Cardiac ventricle fibroblast (primary cell): ENCODE data around the gene VPS72. TPM values are rescaled to one million over a fixed set of nuclear protein-coding genes. Genes with fewer than 3 reads are reported as not detected.

Experiments used
- total RNA-seq: library from RNA; depleted of rRNA; stranded (reverse); fragments of >200 nt; gene quantifications from 2 replicates; pipeline ENCODE4 v1.2.3, GENCODE V29; 2015

The VPS72 gene
- 16.0 and 21.8 TPM in 2 replicates for total RNA-seq

GRCh38 chr1:151189637-151190445, at the start of gene VPS72:
TSS of gene VPS72 (minus strand) at chr1:151190197. CDS start at chr1:151190121, 76 bp downstream.

GRCh38 chr1:151198254-151199127, 8.5 kb upstream of the VPS72 start, which contains the start of gene PIP5K1A:
TSS of gene PIP5K1A (plus strand) at chr1:151198552. CDS start at chr1:151198997, 445 bp downstream.

GRCh38 chr1:151175863-151176262, 14.1 kb downstream of the VPS72 start, which contains the start of gene TMOD4:
TSS of gene TMOD4 (minus strand) at chr1:151175981. CDS start at chr1:151174875, 1,106 bp downstream.

GRCh38 chr1:151165738-151166504, 24.1 kb downstream of the VPS72 start, which contains the start of the genes LYSMD1 and SCNM1:
TSS of gene LYSMD1 (minus strand) at chr1:151165902. CDS start at chr1:151165258, 644 bp downstream.
TSS of gene SCNM1 (plus strand) at chr1:151166144. CDS start at chr1:151166153, 9 bp downstream.

GRCh38 chr1:151156515-151156819, 33.5 kb downstream of the VPS72 start, which contains the start of gene TNFAIP8L2:
TSS of gene TNFAIP8L2 (plus strand) at chr1:151156649. CDS start at chr1:151158698, 2,049 bp downstream.

GRCh38 chr1:151146412-151147131, 43.4 kb downstream of the VPS72 start, which contains the start of gene SEMA6C:
TSS of gene SEMA6C (minus strand) at chr1:151146631. CDS start at chr1:151142621, 4,010 bp downstream.

Other genes with a start within 250 kb of the VPS72 start
- gene CERS2, start 215.4 kb downstream of the VPS72 start, total RNA-seq: 67.4 and 84.2 TPM in 2 replicates
- not detected in 2 replicates for gene ANXA9, start 207.9 kb downstream of the VPS72 start, total RNA-seq
- gene MINDY1, start 183.3 kb downstream of the VPS72 start, total RNA-seq: 9.0 and 9.6 TPM in 2 replicates
- gene PRUNE1, start 181.7 kb downstream of the VPS72 start, total RNA-seq: 10.6 and 11.8 TPM in 2 replicates
- gene BNIPL, start 153.6 kb downstream of the VPS72 start, total RNA-seq: 0.06 TPM in 1 of 2 replicates, not detected in the other
- gene C1orf56, start 142.4 kb downstream of the VPS72 start, total RNA-seq: 3.4 and 4.8 TPM in 2 replicates
- gene CDC42SE1, start 130.6 kb downstream of the VPS72 start, total RNA-seq: 22.7 and 26.0 TPM in 2 replicates
- 0.93 and 0.94 TPM in 2 replicates for gene MLLT11, start 129.8 kb downstream of the VPS72 start, total RNA-seq
- 8.0 and 15.6 TPM in 2 replicates for gene GABPB2, start 119.4 kb downstream of the VPS72 start, total RNA-seq
- 2.8 and 4.1 TPM in 2 replicates for gene SEMA6C, start 43.6 kb downstream of the VPS72 start, total RNA-seq
- gene TNFAIP8L2, start 33.5 kb downstream of the VPS72 start, total RNA-seq: 0.19 TPM in 1 of 2 replicates, not detected in the other
- gene LYSMD1, start 24.3 kb downstream of the VPS72 start, total RNA-seq: 6.7 and 11.6 TPM in 2 replicates
- 21.6 and 25.7 TPM in 2 replicates for gene SCNM1, start 24.1 kb downstream of the VPS72 start, total RNA-seq
- 1.1 TPM in 1 of 2 replicates, not detected in the other for gene TMOD4, start 14.2 kb downstream of the VPS72 start, total RNA-seq
- 24.7 and 34.7 TPM in 2 replicates for gene PIP5K1A, start 8.4 kb upstream of the VPS72 start, total RNA-seq
- gene PSMD4, start 64.5 kb upstream of the VPS72 start, total RNA-seq: 91.2 and 94.7 TPM in 2 replicates
- 15.2 and 19.9 TPM in 2 replicates for gene ZNF687, start 92.1 kb upstream of the VPS72 start, total RNA-seq
- 47.9 and 66.8 TPM in 2 replicates for gene PI4KB, start 137.2 kb upstream of the VPS72 start, total RNA-seq
- 16.1 and 23.9 TPM in 2 replicates for gene RFX5, start 157.1 kb upstream of the VPS72 start, total RNA-seq
- 102 and 106 TPM in 2 replicates for gene SELENBP1, start 182.5 kb upstream of the VPS72 start, total RNA-seq
- 209 and 222 TPM in 2 replicates for gene PSMB4, start 209.4 kb upstream of the VPS72 start, total RNA-seq